HepG2 (cell line): ENCODE data around the gene JPH2. TPM values are rescaled to one million over a fixed set of nuclear protein-coding genes. Genes with fewer than 3 reads are reported as not detected.
A peak's percentile ranks its signal among the peaks of the same experiment; 100 is the strongest.

Experiments used
- BRCA1 ChIP-seq: sonication (generic); formaldehyde crosslinking; IDR thresholded peaks from 2 replicates; pipeline ENCODE4 v1.4.0; 2020; ENCODE audit warnings: missing genetic modification reagents
- HNF1B ChIP-seq: sonication (generic); formaldehyde crosslinking; IDR thresholded peaks from 2 replicates; pipeline ENCODE4 v1.5.1; 2020; ENCODE audit warnings: mild to moderate bottlenecking, moderate library complexity, missing genetic modification reagents
- MIER2 ChIP-seq: IDR thresholded peaks from 2 replicates; pipeline ENCODE4 v1.6.1; 2016; ENCODE audit warnings: missing biosample characterization, missing genetic modification reagents
- SRF ChIP-seq: IDR thresholded peaks from 2 replicates; pipeline ENCODE4 v1.6.1; 2011; ENCODE audit warnings: mild to moderate bottlenecking, low read depth, low read length, moderate library complexity
- ZFY ChIP-seq: sonication (generic); formaldehyde crosslinking; IDR thresholded peaks from 2 replicates; pipeline ENCODE4 v1.4.0; 2020; ENCODE audit warnings: missing genetic modification reagents
- ZNF180 ChIP-seq: sonication (generic); formaldehyde crosslinking; IDR thresholded peaks from 2 replicates; pipeline ENCODE4 v1.4.0; 2020; ENCODE audit warnings: low read depth, missing genetic modification reagents, borderline replicate concordance
- ZNF354B ChIP-seq: sonication (generic); formaldehyde crosslinking; IDR thresholded peaks from 2 replicates; pipeline ENCODE4 v1.8.0; 2022; ENCODE audit warnings: mild to moderate bottlenecking, missing genetic modification reagents
- ZNF546 ChIP-seq: sonication (generic); formaldehyde crosslinking; conservative IDR thresholded peaks from 2 replicates; pipeline ENCODE4 v1.8.1; 2023; ENCODE audit warnings: mild to moderate bottlenecking, missing genetic modification reagents
- ZNF709 ChIP-seq: sonication (generic); formaldehyde crosslinking; IDR thresholded peaks from 2 replicates; pipeline ENCODE4 v1.5.0; 2020; ENCODE audit warnings: mild to moderate bottlenecking, missing genetic modification reagents
- polyA plus RNA-seq, 8 experiments: library from polyadenylated mRNA; depleted of rRNA in 3 of 8; stranded (reverse) in 7 of 8; unstranded in 1 of 8; fragments of >200 nt; fragmentation: Illumina TruSeq in 4 of 8; extraction: Trizol in 4 of 8; gene quantifications; 2 replicates each; pipeline versions ENCODE4 v1.2.1 to v1.2.3, GENCODE V29; 2011 to 2016; ENCODE audit warnings: low read depth in 4 of 8, missing spikeins in 1 of 8, mixed read lengths in 1 of 8; ENCODE audit not compliant: insufficient read depth in 1 of 8
- total RNA-seq, 5 experiments: library from RNA; depleted of rRNA; stranded (reverse); fragments of >200 nt; fragmentation: Illumina TruSeq; extraction: Trizol; gene quantifications; 2 replicates each; pipeline ENCODE4 v1.2.3, GENCODE V29; 2016; ENCODE audit warnings: low read depth in 1 of 5
- TF ChIP-seq, protein P1 (sequence below): sonication (generic); formaldehyde crosslinking; IDR thresholded peaks from 2 replicates; pipeline ENCODE4 v1.8.0; 2022; ENCODE audit warnings: missing genetic modification reagents, low read depth, mild to moderate bottlenecking, borderline replicate concordance
- TF ChIP-seq, protein P2 (sequence below): sonication (generic); formaldehyde crosslinking; IDR thresholded peaks from 2 replicates; pipeline ENCODE4 v1.4.0; 2020; ENCODE audit warnings: missing genetic modification reagents

Gene JPH2
- total and polyA plus RNA-seq, 2 of the 13 experiments (the other 11 are each of a cell fraction or from before 2014, with no cell fraction given), result 0.42 TPM; not detected in 1

DNA sequence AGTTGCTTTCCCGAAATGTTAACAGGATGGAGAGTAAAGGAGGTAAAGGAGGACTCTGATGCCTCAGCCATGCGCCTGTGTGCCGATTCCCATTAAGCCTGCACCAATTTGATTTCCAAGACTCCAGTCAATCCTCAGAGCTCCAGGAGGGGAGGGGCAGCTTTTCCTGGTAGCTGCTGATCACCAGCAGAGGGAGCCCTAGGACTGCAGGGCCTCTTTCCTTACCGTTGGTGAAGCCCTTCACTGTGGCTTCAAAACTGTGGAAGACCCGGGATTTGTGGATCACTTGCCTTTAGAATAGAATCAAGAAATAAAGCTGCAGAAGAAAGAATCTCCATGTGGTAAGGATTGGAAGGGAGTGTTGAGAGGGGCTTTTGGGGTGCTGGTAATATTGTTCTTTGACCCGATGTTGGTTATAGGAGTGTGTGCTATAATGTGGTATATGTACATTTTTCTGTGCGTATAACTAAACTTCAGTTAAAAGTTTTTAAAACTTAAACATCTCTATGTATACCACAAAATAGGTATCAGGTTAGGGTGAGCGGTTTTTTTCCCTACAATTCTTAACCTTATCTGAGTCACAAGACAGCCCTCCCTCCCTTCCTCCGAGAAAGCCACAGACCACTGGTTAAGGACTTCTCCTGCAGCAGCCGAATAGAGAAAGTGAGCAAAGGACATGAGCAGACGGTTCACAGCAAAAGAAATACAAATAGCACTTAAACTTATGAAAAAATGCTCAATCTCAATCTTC lies 30.5 kb upstream of the JPH2 start (continued):
- TF ChIP-seq, protein P1, sequence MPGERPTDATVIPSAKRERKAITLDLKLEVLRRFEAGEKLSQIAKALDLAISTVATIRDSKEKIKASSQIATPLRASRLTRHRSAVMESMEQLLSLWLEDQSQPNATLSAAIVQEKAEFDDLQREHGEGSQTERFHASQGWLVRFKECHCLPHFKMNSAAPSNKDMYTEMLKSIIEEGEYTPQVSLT (CRISPR knock-in tag), result no peak
- TF ChIP-seq MIER2 (CRISPR knock-in tag), result peak; percentile 72
- peak; percentile 86; the same call in 1 of the 2 replicates for TF ChIP-seq ZNF354B (CRISPR knock-in tag)
- no peak for TF ChIP-seq SRF
- TF ChIP-seq HNF1B (CRISPR knock-in tag), result peak; percentile 78; the same call in 1 of the 2 replicates
- no peak for TF ChIP-seq ZNF180
- no peak for TF ChIP-seq ZFY (CRISPR knock-in tag)
- TF ChIP-seq, protein P2, sequence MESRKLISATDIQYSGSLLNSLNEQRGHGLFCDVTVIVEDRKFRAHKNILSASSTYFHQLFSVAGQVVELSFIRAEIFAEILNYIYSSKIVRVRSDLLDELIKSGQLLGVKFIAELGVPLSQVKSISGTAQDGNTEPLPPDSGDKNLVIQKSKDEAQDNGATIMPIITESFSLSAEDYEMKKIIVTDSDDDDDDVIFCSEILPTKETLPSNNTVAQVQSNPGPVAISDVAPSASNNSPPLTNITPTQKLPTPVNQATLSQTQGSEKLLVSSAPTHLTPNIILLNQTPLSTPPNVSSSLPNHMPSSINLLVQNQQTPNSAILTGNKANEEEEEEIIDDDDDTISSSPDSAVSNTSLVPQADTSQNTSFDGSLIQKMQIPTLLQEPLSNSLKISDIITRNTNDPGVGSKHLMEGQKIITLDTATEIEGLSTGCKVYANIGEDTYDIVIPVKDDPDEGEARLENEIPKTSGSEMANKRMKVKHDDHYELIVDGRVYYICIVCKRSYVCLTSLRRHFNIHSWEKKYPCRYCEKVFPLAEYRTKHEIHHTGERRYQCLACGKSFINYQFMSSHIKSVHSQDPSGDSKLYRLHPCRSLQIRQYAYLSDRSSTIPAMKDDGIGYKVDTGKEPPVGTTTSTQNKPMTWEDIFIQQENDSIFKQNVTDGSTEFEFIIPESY (CRISPR knock-in tag), result peak; percentile 49; the same call in 1 of the 2 replicates
- no peak for TF ChIP-seq ZNF546
- no peak for TF ChIP-seq BRCA1 (CRISPR knock-in tag)
- TF ChIP-seq ZNF709 (CRISPR knock-in tag), result peak; percentile 76; the same call in 1 of the 2 replicates
- TF ChIP-seq, all 625 proteins: peak for 109
